Measurements from ENCODE around the gene SDK1. TPM values are rescaled to one million over a fixed set of nuclear protein-coding genes. Genes with fewer than 3 reads are reported as not detected.

SDK1 gene
- total RNA-seq, 1 experiment from 2014 or later, result 9.3 TPM

DNA sequence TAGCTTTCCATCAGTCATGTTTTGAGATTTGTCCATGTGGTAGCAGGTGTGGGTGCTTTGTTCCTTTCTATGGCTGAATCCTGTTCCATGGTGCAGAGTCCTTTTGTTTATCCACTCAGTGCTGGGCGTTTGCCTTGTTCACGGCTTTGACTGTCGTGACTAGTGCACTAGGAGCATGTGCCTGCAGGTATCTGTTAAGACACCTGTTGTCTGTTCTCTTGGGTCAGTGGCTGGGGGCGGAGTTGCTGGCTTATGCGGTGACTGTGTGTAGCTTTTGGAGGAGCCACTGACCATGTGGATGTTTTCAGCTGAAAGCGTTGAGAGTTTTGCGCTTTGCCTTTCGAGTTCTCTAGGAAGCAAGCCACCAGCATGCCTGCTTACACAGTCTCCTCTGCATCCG lies 807.9 kb downstream of the SDK1 start (continued):
- TF ChIP-seq FOXP1 (CRISPR knock-in tag; IDR thresholded peaks at IDR 0.05; ENCODE audit: borderline replicate concordance) (no peak), ZBTB21 (CRISPR knock-in tag; IDR thresholded peaks at IDR 0.05; ENCODE audit: borderline replicate concordance) (no peak), ZBTB43 (CRISPR knock-in tag; IDR thresholded peaks at IDR 0.05) (no peak), ZNF396 (CRISPR knock-in tag; IDR thresholded peaks at IDR 0.05; ENCODE audit: borderline replicate concordance) (no peak)

DNA sequence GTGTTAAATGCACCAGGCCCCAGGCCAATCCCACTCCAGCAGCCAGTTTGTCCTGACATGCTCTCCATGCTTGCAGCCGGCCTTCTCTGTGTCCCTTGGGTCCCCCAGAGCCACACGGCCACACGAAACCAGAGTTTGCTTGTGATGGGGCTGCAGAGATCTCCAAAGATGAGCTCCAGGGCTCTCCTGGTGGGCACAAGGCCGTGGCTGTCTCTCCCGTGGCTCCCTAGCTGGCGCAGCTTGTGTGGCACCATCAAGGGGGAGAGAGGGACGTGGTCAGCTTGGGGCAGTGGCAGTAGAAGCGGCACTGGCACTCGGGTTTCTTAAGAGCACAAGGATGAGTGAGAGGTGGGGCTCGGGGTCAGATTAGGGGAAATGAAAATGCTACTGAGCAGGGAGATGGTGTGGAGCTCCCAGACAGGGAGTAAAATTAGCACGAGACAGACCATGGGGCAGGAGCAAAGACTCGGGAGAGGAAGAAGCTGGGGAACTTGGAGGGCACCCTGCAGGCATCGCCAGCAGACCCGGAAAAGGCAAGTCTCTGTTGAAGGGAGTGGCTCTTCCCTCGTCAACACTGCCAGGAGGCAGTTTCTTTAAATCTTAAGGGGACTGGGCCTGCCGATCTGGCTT lies 808.5 kb downstream of the SDK1 start:
- H3K4me3 Mint-ChIP-seq, result no peak overlapping the region
- ATAC-seq (no peak), DNase-seq (ENCODE audit: low spot score) (no peak)
- no peak for TF ChIP-seq ZNF416 (CRISPR knock-in tag; IDR thresholded peaks at IDR 0.05)
- TF ChIP-seq SP1 (CRISPR knock-in tag; conservative IDR thresholded peaks at IDR 0.05), result no peak
- no peak for TF ChIP-seq ESRRA (CRISPR knock-in tag; IDR thresholded peaks at IDR 0.05; ENCODE audit: borderline replicate concordance)
- TF ChIP-seq ZNF532 (CRISPR knock-in tag; IDR thresholded peaks at IDR 0.05; ENCODE audit: borderline replicate concordance), result no peak
- TF ChIP-seq NFYB (CRISPR knock-in tag; conservative IDR thresholded peaks at IDR 0.05; ENCODE audit: low read depth), result no peak
- TF ChIP-seq ZNF263 (CRISPR knock-in tag; IDR thresholded peaks at IDR 0.05; ENCODE audit: low read depth), result no peak
- TF ChIP-seq CBFB (CRISPR knock-in tag; IDR thresholded peaks at IDR 0.05; ENCODE audit: low read depth), result no peak
- TF ChIP-seq, protein P1, sequence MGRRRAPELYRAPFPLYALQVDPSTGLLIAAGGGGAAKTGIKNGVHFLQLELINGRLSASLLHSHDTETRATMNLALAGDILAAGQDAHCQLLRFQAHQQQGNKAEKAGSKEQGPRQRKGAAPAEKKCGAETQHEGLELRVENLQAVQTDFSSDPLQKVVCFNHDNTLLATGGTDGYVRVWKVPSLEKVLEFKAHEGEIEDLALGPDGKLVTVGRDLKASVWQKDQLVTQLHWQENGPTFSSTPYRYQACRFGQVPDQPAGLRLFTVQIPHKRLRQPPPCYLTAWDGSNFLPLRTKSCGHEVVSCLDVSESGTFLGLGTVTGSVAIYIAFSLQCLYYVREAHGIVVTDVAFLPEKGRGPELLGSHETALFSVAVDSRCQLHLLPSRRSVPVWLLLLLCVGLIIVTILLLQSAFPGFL (CRISPR knock-in tag; IDR thresholded peaks at IDR 0.05; ENCODE audit: borderline replicate concordance), result no peak
- TF ChIP-seq, protein P2, sequence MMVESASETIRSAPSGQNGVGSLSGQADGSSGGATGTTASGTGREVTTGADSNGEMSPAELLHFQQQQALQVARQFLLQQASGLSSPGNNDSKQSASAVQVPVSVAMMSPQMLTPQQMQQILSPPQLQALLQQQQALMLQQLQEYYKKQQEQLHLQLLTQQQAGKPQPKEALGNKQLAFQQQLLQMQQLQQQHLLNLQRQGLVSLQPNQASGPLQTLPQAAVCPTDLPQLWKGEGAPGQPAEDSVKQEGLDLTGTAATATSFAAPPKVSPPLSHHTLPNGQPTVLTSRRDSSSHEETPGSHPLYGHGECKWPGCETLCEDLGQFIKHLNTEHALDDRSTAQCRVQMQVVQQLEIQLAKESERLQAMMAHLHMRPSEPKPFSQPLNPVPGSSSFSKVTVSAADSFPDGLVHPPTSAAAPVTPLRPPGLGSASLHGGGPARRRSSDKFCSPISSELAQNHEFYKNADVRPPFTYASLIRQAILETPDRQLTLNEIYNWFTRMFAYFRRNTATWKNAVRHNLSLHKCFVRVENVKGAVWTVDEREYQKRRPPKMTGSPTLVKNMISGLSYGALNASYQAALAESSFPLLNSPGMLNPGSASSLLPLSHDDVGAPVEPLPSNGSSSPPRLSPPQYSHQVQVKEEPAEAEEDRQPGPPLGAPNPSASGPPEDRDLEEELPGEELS (CRISPR knock-in tag; IDR thresholded peaks at IDR 0.05), result no peak
- TF ChIP-seq, protein P3, sequence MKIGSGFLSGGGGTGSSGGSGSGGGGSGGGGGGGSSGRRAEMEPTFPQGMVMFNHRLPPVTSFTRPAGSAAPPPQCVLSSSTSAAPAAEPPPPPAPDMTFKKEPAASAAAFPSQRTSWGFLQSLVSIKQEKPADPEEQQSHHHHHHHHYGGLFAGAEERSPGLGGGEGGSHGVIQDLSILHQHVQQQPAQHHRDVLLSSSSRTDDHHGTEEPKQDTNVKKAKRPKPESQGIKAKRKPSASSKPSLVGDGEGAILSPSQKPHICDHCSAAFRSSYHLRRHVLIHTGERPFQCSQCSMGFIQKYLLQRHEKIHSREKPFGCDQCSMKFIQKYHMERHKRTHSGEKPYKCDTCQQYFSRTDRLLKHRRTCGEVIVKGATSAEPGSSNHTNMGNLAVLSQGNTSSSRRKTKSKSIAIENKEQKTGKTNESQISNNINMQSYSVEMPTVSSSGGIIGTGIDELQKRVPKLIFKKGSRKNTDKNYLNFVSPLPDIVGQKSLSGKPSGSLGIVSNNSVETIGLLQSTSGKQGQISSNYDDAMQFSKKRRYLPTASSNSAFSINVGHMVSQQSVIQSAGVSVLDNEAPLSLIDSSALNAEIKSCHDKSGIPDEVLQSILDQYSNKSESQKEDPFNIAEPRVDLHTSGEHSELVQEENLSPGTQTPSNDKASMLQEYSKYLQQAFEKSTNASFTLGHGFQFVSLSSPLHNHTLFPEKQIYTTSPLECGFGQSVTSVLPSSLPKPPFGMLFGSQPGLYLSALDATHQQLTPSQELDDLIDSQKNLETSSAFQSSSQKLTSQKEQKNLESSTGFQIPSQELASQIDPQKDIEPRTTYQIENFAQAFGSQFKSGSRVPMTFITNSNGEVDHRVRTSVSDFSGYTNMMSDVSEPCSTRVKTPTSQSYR (CRISPR knock-in tag; IDR thresholded peaks at IDR 0.05), result no peak
- TF ChIP-seq GRHL2 (CRISPR knock-in tag; IDR thresholded peaks at IDR 0.05; ENCODE audit: insufficient replicate concordance, severe bottlenecking), result no peak
- no peak for TF ChIP-seq FOXJ3 (CRISPR knock-in tag; IDR thresholded peaks at IDR 0.05; ENCODE audit: borderline replicate concordance)
- TF ChIP-seq GABPB1 (CRISPR knock-in tag; IDR thresholded peaks at IDR 0.05), result no peak
- TF ChIP-seq, protein P4, sequence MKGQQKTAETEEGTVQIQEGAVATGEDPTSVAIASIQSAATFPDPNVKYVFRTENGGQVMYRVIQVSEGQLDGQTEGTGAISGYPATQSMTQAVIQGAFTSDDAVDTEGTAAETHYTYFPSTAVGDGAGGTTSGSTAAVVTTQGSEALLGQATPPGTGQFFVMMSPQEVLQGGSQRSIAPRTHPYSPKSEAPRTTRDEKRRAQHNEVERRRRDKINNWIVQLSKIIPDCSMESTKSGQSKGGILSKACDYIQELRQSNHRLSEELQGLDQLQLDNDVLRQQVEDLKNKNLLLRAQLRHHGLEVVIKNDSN (CRISPR knock-in tag; IDR thresholded peaks at IDR 0.05), result no peak
- TF ChIP-seq NR3C1 (CRISPR knock-in tag; conservative IDR thresholded peaks at IDR 0.05; ENCODE audit: low read depth), result no peak
- TF ChIP-seq TP53 (CRISPR knock-in tag; IDR thresholded peaks at IDR 0.05), result no peak
- TF ChIP-seq MAX (CRISPR knock-in tag; IDR thresholded peaks at IDR 0.05), result no peak
- H3K36me3 Mint-ChIP-seq, result peaks cover 5% of the 10 kb centered on the region
- H3K4me1 Mint-ChIP-seq, result peaks cover 10% of the 10 kb centered on the region
- POLR2A ChIA-PET, result no interaction called here
- no peaks in the 10 kb centered on the region for H3K27me3 Mint-ChIP-seq (ENCODE audit: low read depth)
- no peak overlapping the region for H3K27ac Mint-ChIP-seq
- CTCF ChIA-PET, result no interaction called here
- H3K9me3 Mint-ChIP-seq, result 0 out of 2 replicates have a peak, but pooled peaks cover under 1% of the 10 kb centered on the region

Measured in WTC11 (cell line).